GM19238 (cell line): ENCODE results near the gene HLA-DMA.

Experiments
- DNase-seq: peaks from one replicate; pipeline ENCODE4 v3.0.0; 2011; ENCODE audit warnings: low spot score; ENCODE audit not compliant: insufficient read length

Gene HLA-DMA

DNA sequence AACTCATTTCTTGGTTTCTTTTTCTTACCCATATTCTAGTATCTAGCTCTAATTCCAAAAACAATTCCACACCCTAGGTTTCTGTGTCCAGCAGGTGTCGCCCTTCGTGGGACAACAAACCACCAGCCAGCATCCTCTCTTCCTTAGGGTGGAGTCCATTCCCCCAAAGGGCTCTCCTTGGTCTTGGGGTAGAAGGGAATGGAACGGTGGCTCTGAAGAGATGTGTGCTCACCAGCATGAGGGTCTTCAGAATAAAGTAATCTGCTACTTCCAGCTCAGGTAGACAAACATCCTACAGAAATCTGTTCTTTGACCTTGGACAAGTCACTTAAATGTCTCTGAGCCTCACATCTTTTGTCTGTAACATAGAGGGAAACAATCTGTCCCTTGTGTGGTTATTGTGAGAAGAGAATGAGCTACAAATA lies 19.2 kb downstream of the HLA-DMA start:
- peak; percentile 44 for DNase-seq

DNA sequence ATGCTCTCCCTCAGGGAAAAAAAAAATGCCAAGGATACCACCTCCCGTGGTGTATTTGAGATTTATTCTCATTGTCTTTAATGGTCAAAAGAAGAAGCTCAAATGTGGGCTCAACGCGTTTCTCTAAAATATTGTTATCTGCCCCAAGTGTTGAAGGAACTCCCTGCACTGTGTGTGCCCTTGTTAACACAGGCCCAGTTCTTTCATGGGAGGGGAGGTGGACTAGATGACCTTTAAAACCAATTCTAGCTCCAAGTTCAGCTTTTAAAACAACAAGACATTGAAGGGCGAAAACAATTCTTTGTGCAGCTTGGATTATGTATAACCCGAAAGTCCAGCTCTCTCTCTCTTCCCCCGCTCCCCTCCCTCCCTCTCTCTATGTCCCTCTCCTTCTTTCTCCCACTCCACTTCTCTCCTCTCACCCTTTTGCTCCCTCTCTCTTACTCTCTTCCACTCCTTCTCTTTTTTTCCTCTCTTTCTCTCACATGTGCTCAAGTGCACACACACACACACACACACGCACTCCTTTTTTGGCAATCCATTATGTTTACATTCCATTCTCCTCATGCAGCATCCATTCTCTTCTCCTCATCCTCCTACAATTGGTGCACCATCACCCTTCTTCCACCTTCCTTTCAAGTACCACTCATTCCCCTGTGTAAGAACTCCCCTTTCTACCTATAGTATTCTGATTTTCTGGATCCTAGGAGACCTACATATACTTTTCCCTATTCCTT lies 20.6 kb downstream of the HLA-DMA start:
- no peak for DNase-seq

DNA sequence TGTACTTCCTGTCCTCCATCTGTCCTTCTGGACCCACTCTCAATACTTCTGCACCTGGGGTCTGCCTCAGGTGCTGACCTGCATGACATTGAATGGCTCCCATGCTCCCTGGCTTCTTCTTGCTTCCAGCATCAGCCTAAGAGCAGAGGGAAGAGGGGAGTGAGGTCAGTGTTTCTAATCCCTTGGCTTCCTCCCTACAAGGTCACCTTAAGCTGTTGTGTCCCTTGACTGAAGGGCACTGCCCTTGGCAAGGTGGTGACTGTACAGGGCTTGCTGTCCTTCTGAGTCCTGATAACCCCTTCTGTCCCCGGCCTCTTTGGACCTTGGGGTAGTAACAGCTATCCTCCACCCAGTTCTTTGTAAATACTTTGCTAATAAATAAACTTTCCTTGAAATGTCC lies 21.7 kb downstream of the HLA-DMA start:
- no peak for DNase-seq

DNA sequence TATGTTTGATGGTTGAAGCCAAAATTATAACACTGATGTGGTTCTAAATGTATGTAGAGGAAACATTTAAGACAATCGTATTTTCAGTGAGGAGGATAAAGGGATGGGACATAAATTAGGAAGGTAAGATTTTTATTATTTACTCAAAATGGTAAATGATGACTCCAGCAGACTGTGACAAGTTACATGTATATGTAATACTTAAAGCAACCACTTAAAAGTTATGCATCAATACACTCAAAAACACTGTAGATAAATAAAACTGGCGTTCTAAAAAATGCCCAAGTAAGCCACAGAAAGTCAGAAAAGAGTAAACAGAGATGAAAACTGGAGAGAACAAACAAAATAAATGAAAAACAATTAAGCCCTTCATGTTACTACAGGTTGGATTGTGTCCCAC lies 30.8 kb downstream of the HLA-DMA start:
- DNase-seq: no peak

DNA sequence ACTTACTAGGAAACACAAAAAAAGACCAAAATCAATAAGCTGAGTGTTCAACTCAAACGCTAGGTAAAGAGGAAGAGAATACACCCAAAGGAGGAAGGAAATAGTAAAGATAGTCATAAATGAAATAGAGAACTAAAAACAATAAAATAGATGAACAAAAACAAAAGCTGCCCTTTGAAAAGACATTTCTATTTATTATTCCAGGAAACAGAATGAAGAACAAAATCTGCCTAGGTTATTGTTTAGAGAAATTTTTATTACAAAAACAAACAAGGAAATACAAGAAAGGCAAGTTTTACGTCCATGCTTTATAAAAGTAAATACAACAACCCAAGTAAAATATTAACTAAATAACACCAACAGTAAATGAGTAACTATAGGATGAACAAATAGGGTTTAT lies 32.2 kb downstream of the HLA-DMA start:
- no peak for DNase-seq

DNA sequence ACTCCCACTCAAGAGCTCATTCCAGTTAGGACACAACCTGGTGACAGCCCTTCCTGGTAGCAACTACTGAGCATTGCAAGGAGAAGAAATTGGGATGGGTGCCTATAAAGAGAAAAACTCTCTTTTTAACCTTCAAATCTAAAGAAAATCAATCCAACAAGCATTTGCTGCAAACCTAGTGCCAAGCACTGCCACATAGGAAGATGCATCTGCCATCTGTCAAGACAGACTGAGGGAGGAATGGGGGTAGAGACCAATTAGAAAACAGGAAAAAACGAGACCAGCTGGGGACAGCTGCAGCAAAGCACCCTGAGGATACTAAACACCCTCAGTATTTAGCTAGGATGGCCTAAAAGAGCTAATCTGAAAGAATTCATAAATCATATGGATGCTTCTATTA lies 39.9 kb downstream of the HLA-DMA start:
- no peak for DNase-seq

DNA sequence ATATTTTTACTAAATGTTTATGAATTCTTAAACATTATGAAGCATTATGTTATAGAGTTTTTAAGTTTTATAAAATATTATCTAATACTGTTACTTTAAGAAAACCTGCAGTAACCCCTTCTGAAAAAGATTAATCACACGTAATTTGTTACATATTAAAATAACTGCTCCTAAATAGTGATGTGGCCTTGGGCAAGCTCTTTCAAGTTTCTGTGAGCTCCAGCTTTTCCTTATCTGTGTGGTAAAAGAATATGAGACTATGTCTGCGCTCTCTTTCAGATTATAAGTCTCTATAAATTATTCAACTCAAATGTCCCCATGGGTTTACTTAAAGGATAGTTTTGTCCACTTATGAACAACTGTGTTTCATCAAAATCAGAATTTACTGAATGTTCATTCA lies 44.0 kb downstream of the HLA-DMA start:
- no peak for DNase-seq

DNA sequence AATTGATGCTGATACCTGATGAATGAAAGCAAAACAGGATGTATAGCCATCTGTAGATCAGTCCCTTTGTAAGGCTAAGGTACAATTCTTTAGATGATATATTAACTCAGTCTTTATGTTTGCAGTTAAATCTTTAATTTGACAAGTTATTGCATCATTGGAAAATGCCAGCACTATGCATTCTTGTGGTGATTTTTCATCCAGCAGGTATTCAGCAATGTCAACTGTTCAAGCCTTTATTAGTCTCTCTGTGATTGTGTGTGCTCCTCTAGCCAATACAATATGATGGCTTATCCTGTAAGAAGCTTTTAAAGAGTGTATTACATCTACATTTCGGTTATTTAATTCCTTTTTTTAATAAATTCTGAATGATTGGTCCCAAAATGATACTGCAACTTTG lies 46.4 kb downstream of the HLA-DMA start:
- DNase-seq: no peak

DNA sequence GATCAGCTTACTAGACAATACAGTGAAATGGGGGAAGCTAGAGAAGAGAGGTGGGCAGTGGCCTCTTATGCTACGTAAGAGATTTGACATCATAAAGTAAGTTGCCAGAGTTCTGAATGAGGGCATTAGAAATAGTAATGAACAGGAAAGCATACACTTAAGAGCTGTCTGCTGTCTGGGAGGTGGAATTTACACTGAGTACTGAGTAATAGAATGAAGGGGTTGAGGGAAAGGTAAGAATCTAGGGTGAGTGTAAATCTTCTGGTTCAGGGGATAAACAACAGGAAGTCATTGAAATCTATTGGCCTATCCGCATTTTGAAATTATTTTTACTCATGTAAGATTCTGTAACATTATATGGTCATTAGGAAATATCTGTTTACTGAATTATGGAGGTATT lies 47.8 kb downstream of the HLA-DMA start:
- no peak for DNase-seq

DNA sequence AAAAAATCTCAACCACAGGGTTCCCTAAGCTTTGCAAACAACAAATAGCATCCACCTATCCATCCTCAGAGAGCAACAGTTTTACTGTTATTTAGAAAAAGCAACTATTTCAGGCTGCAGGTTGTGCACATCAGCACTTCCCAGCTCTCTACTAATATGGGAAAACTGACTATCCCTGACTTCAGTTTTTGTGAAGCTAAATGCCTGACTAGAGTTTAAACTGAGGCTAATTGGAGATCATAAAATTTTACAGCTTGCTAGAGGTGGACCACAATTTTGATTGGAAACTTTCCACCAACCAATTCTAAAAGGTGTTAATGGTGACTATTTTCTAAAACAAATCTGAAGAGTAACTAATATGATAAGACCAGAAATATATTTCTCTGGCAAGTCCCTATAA lies 48.9 kb downstream of the HLA-DMA start:
- DNase-seq: no peak
